Duodenal mucosa (tissue), 2 donors: Measurements from ENCODE around the gene SLC25A40.

Experiments
- H3K27ac ChIP-seq: one replicate; pipeline ENCODE4 v1.7.0; 2013; ENCODE audit warnings: low read depth, low read length
- H3K27me3 ChIP-seq, 2 donors: one replicate each; pipeline ENCODE4 v1.7.0; 2013; ENCODE audit warnings: low read length in 2 of 2, control low read depth in 1 of 2; ENCODE audit not compliant: insufficient read depth in 2 of 2, control insufficient read depth in 1 of 2
- H3K36me3 ChIP-seq, 2 donors: one replicate each; pipeline ENCODE4 v1.7.0; 2013; ENCODE audit warnings: low read length in 2 of 2, control low read depth in 1 of 2; ENCODE audit not compliant: insufficient read depth in 2 of 2, control insufficient read depth in 1 of 2
- H3K4me1 ChIP-seq, 2 donors: one replicate each; pipeline ENCODE4 v1.7.0; 2013; ENCODE audit warnings: low read length in 2 of 2, control low read depth in 1 of 2; ENCODE audit not compliant: insufficient read depth in 2 of 2, control insufficient read depth in 1 of 2
- H3K4me3 ChIP-seq, 2 donors: one replicate each; pipeline ENCODE4 v1.7.0; 2013; ENCODE audit warnings: low read length in 2 of 2, low read depth in 1 of 2
- H3K9ac ChIP-seq, 2 donors: one replicate each; pipeline ENCODE4 v1.7.0; 2013; ENCODE audit warnings: low read length in 2 of 2, low read depth in 1 of 2
- H3K9me3 ChIP-seq, 2 donors: one replicate each; pipeline ENCODE4 v1.7.0; 2013; ENCODE audit warnings: low read length in 2 of 2, control low read depth in 1 of 2; ENCODE audit not compliant: control insufficient read depth in 1 of 2

SLC25A40 gene

DNA sequence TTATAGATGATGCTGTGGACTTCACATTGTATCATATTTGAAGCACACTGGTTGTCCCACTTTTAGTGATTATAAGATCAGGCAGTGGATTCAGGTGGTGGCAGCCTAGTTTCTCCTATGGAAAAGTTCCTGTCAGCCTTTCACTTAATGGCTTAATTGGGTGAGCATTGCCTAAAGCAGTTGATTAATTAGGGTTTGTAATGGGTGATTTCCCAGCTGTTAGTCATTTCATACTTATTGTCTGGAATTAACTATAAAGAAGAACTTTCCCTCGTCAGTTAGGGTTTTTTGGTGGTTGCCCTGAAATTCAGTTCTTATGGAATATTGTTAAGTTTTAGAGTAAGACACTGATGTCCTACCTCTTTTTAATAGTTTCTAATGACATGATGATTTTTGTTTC, 78.8 kb downstream of the SLC25A40 start:
- Histone ChIP-seq H3K9ac (no peak overlapping the region), H3K36me3 (no peaks in the 10 kb centered on the region), H3K27ac (no peak overlapping the region), H3K4me1 (no peaks in the 10 kb centered on the region), H3K4me3 (no peak overlapping the region), H3K9me3 (no peaks in the 10 kb centered on the region), H3K27me3 (no peaks in the 10 kb centered on the region)

DNA sequence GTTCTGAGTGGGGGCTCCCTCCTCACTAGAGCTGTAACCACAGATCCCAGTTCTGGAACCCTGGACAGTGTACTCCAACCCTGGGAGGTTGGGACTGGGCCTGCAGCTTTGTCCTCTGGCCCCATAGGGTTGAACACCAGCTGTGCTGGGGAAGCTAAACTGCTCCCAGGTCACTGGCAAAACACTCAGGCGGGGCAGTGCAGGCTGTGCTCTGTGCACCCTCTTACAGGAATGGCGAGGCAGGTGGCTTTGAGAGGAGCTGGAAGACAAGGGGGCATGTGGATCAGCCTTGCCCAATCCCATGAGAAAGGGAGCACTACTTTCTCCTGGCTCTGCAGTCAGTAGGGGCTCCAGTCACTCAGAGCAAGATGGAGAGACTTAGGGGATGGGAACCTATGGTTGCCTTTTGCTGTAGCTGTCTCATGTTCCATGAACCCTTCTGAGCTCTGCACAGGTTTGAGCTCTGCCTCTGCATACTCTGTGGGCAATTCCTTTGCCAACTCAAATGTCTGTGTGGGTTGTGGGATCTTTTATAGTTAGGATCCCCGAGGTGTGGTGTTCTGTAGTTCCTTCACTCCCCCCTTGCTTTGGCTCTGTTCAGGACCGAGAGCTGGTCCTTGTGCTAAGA, 90.7 kb downstream of the SLC25A40 start:
- no peak overlapping the region for H3K9ac ChIP-seq
- no peak overlapping the region for H3K27ac ChIP-seq
- H3K4me3 ChIP-seq, result no peak overlapping the region
- H3K27me3 ChIP-seq, result no peaks in the 10 kb centered on the region
- no peaks in the 10 kb centered on the region for H3K36me3 ChIP-seq
- H3K4me1 ChIP-seq, result no peaks in the 10 kb centered on the region
- H3K9me3 ChIP-seq, result no peaks in the 10 kb centered on the region

DNA sequence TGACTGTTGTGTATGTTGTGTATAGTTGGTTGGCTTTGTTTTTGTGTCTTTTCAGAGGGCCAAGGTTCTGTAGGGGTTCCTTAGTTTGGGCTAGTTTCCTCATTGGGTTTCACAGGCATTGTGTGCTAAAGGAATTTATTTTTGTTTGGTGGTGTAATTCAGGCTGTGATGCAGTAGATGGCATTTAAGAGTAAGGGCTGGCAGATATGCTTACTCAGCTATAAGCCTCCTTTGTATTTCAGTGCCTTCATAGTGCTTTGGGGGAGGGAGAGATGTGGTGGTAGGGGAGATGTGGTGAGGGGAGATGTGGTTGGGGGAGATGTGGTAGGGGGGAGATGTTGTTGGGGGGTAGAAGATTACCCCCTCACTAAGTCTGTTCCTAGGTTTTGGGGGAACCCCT, 91.7 kb downstream of the SLC25A40 start:
- Histone ChIP-seq H3K4me1 (no peaks in the 10 kb centered on the region), H3K4me3 (no peak overlapping the region), H3K9me3 (no peaks in the 10 kb centered on the region), H3K27me3 (no peaks in the 10 kb centered on the region), H3K27ac (no peak overlapping the region), H3K9ac (no peak overlapping the region), H3K36me3 (no peaks in the 10 kb centered on the region)
